ENCODE measurements around the gene CAPG.

DNA sequence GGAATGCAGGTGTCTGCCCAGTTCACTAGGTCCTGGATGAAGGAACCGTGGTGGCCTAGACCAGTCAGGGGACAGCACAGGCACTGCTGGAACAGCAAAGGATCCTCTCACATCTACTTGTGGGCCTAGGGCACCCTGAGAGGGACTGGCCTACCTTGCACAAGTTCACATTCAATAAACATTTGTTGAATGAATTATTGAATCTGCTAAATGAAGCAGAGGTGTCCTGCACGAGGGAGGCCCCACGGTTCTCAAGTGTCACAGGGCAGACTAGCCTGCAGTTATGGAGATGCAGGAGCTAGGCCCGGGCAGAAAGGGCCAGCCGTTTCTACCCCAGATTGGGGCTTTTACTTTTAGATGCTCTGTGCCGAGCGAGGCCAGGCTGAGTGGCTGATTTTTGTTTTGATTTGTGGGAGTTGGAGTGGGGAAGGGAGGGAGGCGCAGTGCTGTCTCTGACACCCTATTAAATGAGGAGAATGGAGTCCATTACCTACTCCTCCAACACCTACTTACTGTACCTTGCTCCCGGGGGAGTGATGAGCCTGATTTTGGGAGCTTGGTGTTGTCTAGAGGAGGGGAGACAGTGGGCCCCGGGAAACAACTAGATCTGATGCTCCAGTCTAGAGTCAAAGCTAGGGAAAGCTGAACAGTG, 26.8 kb upstream of the CAPG start:
- TF ChIP-seq, protein P1, sequence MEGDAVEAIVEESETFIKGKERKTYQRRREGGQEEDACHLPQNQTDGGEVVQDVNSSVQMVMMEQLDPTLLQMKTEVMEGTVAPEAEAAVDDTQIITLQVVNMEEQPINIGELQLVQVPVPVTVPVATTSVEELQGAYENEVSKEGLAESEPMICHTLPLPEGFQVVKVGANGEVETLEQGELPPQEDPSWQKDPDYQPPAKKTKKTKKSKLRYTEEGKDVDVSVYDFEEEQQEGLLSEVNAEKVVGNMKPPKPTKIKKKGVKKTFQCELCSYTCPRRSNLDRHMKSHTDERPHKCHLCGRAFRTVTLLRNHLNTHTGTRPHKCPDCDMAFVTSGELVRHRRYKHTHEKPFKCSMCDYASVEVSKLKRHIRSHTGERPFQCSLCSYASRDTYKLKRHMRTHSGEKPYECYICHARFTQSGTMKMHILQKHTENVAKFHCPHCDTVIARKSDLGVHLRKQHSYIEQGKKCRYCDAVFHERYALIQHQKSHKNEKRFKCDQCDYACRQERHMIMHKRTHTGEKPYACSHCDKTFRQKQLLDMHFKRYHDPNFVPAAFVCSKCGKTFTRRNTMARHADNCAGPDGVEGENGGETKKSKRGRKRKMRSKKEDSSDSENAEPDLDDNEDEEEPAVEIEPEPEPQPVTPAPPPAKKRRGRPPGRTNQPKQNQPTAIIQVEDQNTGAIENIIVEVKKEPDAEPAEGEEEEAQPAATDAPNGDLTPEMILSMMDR (IDR thresholded peaks at IDR 0.05): no peak
- TF ChIP-seq POLR2A (IDR thresholded peaks at IDR 0.05): no peak

Measured in right lobe of liver (tissue), 4 donors.